NB4 (cell line): ENCODE measurements around the gene VAPB.

ENCODE experiments used
- CTCF ChIP-seq: IDR thresholded peaks from one replicate; pipeline ENCODE4 v1.5.1; 2012; ENCODE audit warnings: low read depth, low read length
- POLR2A ChIP-seq: IDR thresholded peaks from 2 replicates; pipeline ENCODE4 v1.6.1; 2011; ENCODE audit warnings: mild to moderate bottlenecking; ENCODE audit not compliant: insufficient read length; ENCODE audit errors: extremely low read depth

- peak; percentile 74 for TF ChIP-seq CTCF
- no peak for TF ChIP-seq POLR2A
Observed at GRCh38 chr20:58481481-58482021, 92.5 kb downstream of the VAPB start.
